GM12878 (cell line): ENCODE results near the gene PCNX1.

Experiments
- GABPA ChIP-seq: IDR thresholded peaks from 2 replicates; pipeline ENCODE4 v1.6.1; 2014; ENCODE audit warnings: antibody characterized with exemption, low read depth, mild to moderate bottlenecking, inconsistent platforms
- MXI1 ChIP-seq: fragments of 150-350 bp; IDR thresholded peaks from 2 replicates; pipeline ENCODE4 v1.6.1; 2011; ENCODE audit warnings: low read depth, mild to moderate bottlenecking, inconsistent platforms, low read length, improper control_type of control experiment
- POLR2A ChIP-seq: IDR thresholded peaks from 2 replicates; pipeline ENCODE4 v1.6.1; 2011; ENCODE audit warnings: low read depth, mild to moderate bottlenecking, low read length
- RCOR1 ChIP-seq: conservative IDR thresholded peaks from 2 replicates; pipeline ENCODE4 v1.6.1; 2012; ENCODE audit warnings: low read depth, low read length, improper control_type of control experiment
- TF ChIP-seq, protein P1 (sequence below): IDR thresholded peaks from 2 replicates; pipeline ENCODE4 v1.6.1; 2012; ENCODE audit warnings: low read depth, low read length, improper control_type of control experiment
- TF ChIP-seq, protein P2 (sequence below): fragments of 450-650 bp; IDR thresholded peaks from 2 replicates; pipeline ENCODE4 v1.6.1; 2017; ENCODE audit warnings: mild to moderate bottlenecking

GRCh38 chr14:71142375-71143038 lies 235.2 kb downstream of the PCNX1 start:
- TF ChIP-seq, protein P1, sequence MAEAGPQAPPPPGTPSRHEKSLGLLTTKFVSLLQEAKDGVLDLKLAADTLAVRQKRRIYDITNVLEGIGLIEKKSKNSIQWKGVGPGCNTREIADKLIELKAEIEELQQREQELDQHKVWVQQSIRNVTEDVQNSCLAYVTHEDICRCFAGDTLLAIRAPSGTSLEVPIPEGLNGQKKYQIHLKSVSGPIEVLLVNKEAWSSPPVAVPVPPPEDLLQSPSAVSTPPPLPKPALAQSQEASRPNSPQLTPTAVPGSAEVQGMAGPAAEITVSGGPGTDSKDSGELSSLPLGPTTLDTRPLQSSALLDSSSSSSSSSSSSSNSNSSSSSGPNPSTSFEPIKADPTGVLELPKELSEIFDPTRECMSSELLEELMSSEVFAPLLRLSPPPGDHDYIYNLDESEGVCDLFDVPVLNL = no peak
- TF ChIP-seq RCOR1 = no peak
- no peak for TF ChIP-seq MXI1
- no peak for TF ChIP-seq GABPA
- TF ChIP-seq POLR2A = no peak
- TF ChIP-seq, protein P2, sequence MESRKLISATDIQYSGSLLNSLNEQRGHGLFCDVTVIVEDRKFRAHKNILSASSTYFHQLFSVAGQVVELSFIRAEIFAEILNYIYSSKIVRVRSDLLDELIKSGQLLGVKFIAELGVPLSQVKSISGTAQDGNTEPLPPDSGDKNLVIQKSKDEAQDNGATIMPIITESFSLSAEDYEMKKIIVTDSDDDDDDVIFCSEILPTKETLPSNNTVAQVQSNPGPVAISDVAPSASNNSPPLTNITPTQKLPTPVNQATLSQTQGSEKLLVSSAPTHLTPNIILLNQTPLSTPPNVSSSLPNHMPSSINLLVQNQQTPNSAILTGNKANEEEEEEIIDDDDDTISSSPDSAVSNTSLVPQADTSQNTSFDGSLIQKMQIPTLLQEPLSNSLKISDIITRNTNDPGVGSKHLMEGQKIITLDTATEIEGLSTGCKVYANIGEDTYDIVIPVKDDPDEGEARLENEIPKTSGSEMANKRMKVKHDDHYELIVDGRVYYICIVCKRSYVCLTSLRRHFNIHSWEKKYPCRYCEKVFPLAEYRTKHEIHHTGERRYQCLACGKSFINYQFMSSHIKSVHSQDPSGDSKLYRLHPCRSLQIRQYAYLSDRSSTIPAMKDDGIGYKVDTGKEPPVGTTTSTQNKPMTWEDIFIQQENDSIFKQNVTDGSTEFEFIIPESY = no peak
